Astrocyte (in vitro differentiated cells and primary cell): ENCODE results near the gene DSC3. TPM values are rescaled to one million over a fixed set of nuclear protein-coding genes. Genes with fewer than 3 reads are reported as not detected.

Experiments used
- DNase-seq: peaks from one replicate; pipeline ENCODE4 v3.0.0-alpha.2; 2010; ENCODE audit warnings: low read depth
- FAIRE-seq: peaks from 2 replicates; lab custom pipeline; 2011; peaks lifted over from hg19 to GRCh38; lab: Jason Lieb, UNC
- H2AFZ ChIP-seq: 2 replicates; pipeline ENCODE4 v1.6.0; 2012; ENCODE audit warnings: low read depth, low read length, inconsistent platforms
- H3K27ac ChIP-seq: 2 replicates; pipeline ENCODE4 v1.5.1; 2011; ENCODE audit warnings: low read depth, low read length, inconsistent platforms
- H3K27me3 ChIP-seq: 2 replicates; pipeline ENCODE4 v1.6.0; 2011; ENCODE audit warnings: low read length, inconsistent platforms; ENCODE audit not compliant: insufficient read depth
- H3K36me3 ChIP-seq: 2 replicates; pipeline ENCODE4 v1.5.1; 2011; ENCODE audit warnings: low read length, inconsistent platforms; ENCODE audit not compliant: insufficient read depth
- H3K4me1 ChIP-seq: 2 replicates; pipeline ENCODE4 v1.5.1; 2011; ENCODE audit warnings: low read length, inconsistent platforms; ENCODE audit not compliant: insufficient read depth
- H3K4me2 ChIP-seq: 2 replicates; pipeline ENCODE4 v1.6.0; 2012; ENCODE audit warnings: low read length, inconsistent platforms
- H3K4me3 ChIP-seq: 2 replicates; pipeline ENCODE4 v1.5.1; 2011; ENCODE audit warnings: low read depth, mild to moderate bottlenecking, low read length, inconsistent platforms; ENCODE audit not compliant: insufficient read depth
- H3K79me2 ChIP-seq: 2 replicates; pipeline ENCODE4 v1.6.0; 2012; ENCODE audit warnings: mild to moderate bottlenecking, low read length, inconsistent platforms; ENCODE audit not compliant: insufficient read depth
- H3K9ac ChIP-seq: 2 replicates; pipeline ENCODE4 v1.6.0; 2012; ENCODE audit warnings: mild to moderate bottlenecking, low read length, inconsistent platforms
- H3K9me3 ChIP-seq: 2 replicates; pipeline ENCODE4 v1.5.1; 2012; ENCODE audit warnings: low read depth, mild to moderate bottlenecking, low read length, inconsistent platforms; ENCODE audit not compliant: insufficient read depth
- H4K20me1 ChIP-seq: 2 replicates; pipeline ENCODE4 v1.6.0; 2012; ENCODE audit warnings: low read length, inconsistent platforms; ENCODE audit not compliant: insufficient read depth
- H3K27ac Mint-ChIP-seq: one replicate; pipeline ENCODE4 v1.8.0; 2021; ENCODE audit warnings: mild to moderate bottlenecking, mixed read lengths; ENCODE audit not compliant: unreplicated experiment
- H3K27me3 Mint-ChIP-seq: one replicate; pipeline ENCODE4 v1.8.0; 2021; ENCODE audit warnings: low read depth, mixed read lengths; ENCODE audit not compliant: unreplicated experiment
- H3K36me3 Mint-ChIP-seq: one replicate; pipeline ENCODE4 v1.8.0; 2021; ENCODE audit warnings: low read depth, mixed read lengths; ENCODE audit not compliant: unreplicated experiment
- H3K4me1 Mint-ChIP-seq: one replicate; pipeline ENCODE4 v1.8.0; 2021; ENCODE audit warnings: low read depth, mixed read lengths; ENCODE audit not compliant: unreplicated experiment
- H3K4me3 Mint-ChIP-seq: one replicate; pipeline ENCODE4 v1.8.0; 2021; ENCODE audit warnings: mild to moderate bottlenecking, moderate library complexity, mixed read lengths; ENCODE audit not compliant: unreplicated experiment
- H3K9me3 Mint-ChIP-seq: one replicate; pipeline ENCODE4 v1.8.0; 2021; ENCODE audit warnings: mild to moderate bottlenecking, mixed read lengths; ENCODE audit not compliant: unreplicated experiment
- EZH2 ChIP-seq: IDR thresholded peaks from 2 replicates; pipeline ENCODE4 v1.6.1; 2012; ENCODE audit warnings: mild to moderate bottlenecking, low read length, inconsistent platforms; ENCODE audit not compliant: insufficient read depth
- total RNA-seq: library from RNA; stranded (reverse); gene quantifications from 2 replicates; pipeline ENCODE4 v1.2.1, GENCODE V29; 2021
- TF ChIP-seq, protein P1 (sequence below): IDR thresholded peaks from 2 replicates; pipeline ENCODE4 v1.5.1; 2011; ENCODE audit warnings: low read depth, mild to moderate bottlenecking, inconsistent platforms, low read length, moderate library complexity; ENCODE audit not compliant: insufficient read depth

The DSC3 gene
- total RNA-seq, 1 donor from 2014 or later, result 5.2 TPM

DNA sequence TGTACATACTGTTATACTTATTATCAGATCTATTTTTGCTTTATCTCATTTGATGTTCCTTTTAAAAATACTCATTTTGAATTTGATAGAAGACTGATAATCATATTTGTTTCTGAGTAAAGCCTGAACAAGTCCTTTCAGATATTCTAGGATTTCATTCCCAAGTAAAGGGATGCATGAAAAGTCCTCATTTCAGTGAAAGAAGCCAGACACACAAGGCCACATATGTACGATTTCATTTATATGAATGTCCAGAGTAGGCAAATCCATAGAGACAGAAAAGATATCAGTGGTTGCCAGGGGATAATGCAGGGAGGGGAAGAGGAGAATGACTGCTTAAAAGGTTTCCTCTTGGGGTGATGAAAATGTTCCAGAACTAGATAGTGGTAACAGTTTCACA, 53.4 kb downstream of the DSC3 start:
- H3K27ac Mint-ChIP-seq, result no peak overlapping the region
- Histone ChIP-seq H3K4me2 (no peak overlapping the region), H2AFZ (no peak overlapping the region), H3K79me2 (no peaks in the 10 kb centered on the region), H3K27me3 (no peaks in the 10 kb centered on the region), H3K4me3 (no peak overlapping the region), H3K27ac (no peak overlapping the region), H3K4me1 (no peaks in the 10 kb centered on the region), H4K20me1 (no peaks in the 10 kb centered on the region), H3K9ac (no peak overlapping the region), H3K9me3 (no peaks in the 10 kb centered on the region), H3K36me3 (no peaks in the 10 kb centered on the region)
- no peaks in the 10 kb centered on the region for H3K4me1 Mint-ChIP-seq
- no peak for FAIRE-seq
- TF ChIP-seq, protein P1, sequence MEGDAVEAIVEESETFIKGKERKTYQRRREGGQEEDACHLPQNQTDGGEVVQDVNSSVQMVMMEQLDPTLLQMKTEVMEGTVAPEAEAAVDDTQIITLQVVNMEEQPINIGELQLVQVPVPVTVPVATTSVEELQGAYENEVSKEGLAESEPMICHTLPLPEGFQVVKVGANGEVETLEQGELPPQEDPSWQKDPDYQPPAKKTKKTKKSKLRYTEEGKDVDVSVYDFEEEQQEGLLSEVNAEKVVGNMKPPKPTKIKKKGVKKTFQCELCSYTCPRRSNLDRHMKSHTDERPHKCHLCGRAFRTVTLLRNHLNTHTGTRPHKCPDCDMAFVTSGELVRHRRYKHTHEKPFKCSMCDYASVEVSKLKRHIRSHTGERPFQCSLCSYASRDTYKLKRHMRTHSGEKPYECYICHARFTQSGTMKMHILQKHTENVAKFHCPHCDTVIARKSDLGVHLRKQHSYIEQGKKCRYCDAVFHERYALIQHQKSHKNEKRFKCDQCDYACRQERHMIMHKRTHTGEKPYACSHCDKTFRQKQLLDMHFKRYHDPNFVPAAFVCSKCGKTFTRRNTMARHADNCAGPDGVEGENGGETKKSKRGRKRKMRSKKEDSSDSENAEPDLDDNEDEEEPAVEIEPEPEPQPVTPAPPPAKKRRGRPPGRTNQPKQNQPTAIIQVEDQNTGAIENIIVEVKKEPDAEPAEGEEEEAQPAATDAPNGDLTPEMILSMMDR, result no peak
- no peak for TF ChIP-seq EZH2
- no peaks in the 10 kb centered on the region for H3K36me3 Mint-ChIP-seq
- no peak for DNase-seq
- H3K9me3 Mint-ChIP-seq, result peaks cover 1% of the 10 kb centered on the region
- no peak overlapping the region for H3K4me3 Mint-ChIP-seq
- H3K27me3 Mint-ChIP-seq, result no peaks in the 10 kb centered on the region

DNA sequence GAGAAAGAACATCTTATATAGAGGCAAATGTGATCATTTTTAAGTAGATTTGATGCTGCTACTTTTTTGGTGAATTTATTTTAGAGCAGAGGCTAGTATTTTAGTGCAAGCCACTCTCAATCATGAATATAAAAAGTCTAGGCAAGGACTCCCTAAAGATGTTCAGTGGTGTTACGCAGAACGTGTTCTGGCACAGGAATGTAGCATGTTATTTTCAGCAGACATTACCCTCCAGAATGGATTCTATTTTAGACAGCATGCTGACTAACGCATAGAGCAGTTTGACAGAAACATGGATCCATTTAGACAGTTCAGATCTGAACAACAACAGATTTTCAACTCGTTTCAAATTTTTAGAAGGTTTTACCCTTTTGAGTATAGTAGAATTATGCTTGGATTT, 54.1 kb downstream of the DSC3 start:
- no peak overlapping the region for H2AFZ ChIP-seq
- H3K36me3 Mint-ChIP-seq, result no peaks in the 10 kb centered on the region
- H3K27ac ChIP-seq, result no peak overlapping the region
- H3K9ac ChIP-seq, result no peak overlapping the region
- no peak overlapping the region for H3K4me2 ChIP-seq
- H3K4me3 Mint-ChIP-seq, result no peak overlapping the region
- no peaks in the 10 kb centered on the region for H3K79me2 ChIP-seq
- H3K27ac Mint-ChIP-seq, result no peak overlapping the region
- TF ChIP-seq, protein P1, result no peak
- no peak for TF ChIP-seq EZH2
- no peaks in the 10 kb centered on the region for H3K36me3 ChIP-seq
- DNase-seq (no peak), FAIRE-seq (no peak)
- no peak overlapping the region for H3K4me3 ChIP-seq
- no peaks in the 10 kb centered on the region for H3K9me3 ChIP-seq
- H3K27me3 ChIP-seq, result no peaks in the 10 kb centered on the region
- no peaks in the 10 kb centered on the region for H4K20me1 ChIP-seq
- no peaks in the 10 kb centered on the region for H3K4me1 ChIP-seq
- no peaks in the 10 kb centered on the region for H3K4me1 Mint-ChIP-seq
- no peaks in the 10 kb centered on the region for H3K27me3 Mint-ChIP-seq
- H3K9me3 Mint-ChIP-seq, result peaks cover 1% of the 10 kb centered on the region

DNA sequence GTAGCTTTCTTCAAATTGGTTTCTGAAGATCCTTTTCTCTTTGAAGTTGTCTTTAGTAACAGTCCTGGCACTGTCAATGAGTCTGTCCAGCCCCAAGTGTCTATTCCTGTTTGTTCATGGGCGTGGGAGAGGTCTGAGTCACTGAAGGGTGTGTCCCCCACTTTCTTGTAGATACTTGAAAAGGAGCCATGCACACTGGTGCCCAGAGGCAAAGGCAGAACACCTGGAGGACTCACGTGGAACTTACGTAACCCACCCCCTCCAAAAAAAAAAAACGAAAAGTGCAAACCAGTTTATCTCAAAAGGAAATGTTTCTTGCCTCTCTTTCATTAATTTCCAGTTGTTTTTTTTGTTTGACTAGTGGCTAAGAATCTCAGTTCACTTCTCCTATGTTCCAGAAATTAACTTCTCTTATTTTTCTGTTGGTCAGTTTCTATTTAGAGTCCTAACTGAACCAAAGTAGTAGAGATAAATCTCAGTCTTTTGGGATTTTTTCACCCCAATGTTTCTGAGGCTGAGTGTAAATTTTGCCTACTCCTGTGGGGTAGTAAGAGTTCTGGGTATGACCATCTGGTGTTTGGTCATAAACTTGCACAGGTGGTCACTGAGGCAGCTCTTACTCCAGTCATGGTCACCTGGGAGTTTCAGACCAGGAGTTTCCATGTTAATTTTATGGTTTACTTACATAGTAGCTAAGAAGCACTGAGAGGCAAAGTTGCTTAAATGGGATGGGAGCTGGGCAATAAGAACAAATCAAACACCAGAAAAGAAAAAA, 54.9 kb downstream of the DSC3 start:
- Histone ChIP-seq H4K20me1 (no peaks in the 10 kb centered on the region), H3K9ac (no peak overlapping the region), H3K4me1 (no peaks in the 10 kb centered on the region), H3K9me3 (no peaks in the 10 kb centered on the region), H3K27ac (no peak overlapping the region), H2AFZ (no peak overlapping the region), H3K27me3 (no peaks in the 10 kb centered on the region), H3K4me2 (no peak overlapping the region), H3K4me3 (no peak overlapping the region), H3K79me2 (no peaks in the 10 kb centered on the region), H3K36me3 (no peaks in the 10 kb centered on the region)
- Mint-ChIP-seq H3K4me1 (no peaks in the 10 kb centered on the region), H3K36me3 (no peaks in the 10 kb centered on the region), H3K9me3 (peaks cover 1% of the 10 kb centered on the region), H3K27me3 (no peaks in the 10 kb centered on the region), H3K4me3 (no peak overlapping the region), H3K27ac (no peak overlapping the region)
- DNase-seq (peak; percentile 5), FAIRE-seq (no peak)
- no peak for TF ChIP-seq EZH2
- TF ChIP-seq, protein P1, result no peak
